C4-2B (cell line): Measurements from ENCODE around the gene RPL13A.

Experiments
- CTCF ChIP-seq: fragments of 450-650 bp; conservative IDR thresholded peaks from 2 replicates; pipeline ENCODE4 v1.5.1; 2017; ENCODE audit warnings: mild to moderate bottlenecking
- ZFX ChIP-seq: fragments of 450-650 bp; IDR thresholded peaks from 2 replicates; pipeline ENCODE4 v1.6.1; 2017

DNA sequence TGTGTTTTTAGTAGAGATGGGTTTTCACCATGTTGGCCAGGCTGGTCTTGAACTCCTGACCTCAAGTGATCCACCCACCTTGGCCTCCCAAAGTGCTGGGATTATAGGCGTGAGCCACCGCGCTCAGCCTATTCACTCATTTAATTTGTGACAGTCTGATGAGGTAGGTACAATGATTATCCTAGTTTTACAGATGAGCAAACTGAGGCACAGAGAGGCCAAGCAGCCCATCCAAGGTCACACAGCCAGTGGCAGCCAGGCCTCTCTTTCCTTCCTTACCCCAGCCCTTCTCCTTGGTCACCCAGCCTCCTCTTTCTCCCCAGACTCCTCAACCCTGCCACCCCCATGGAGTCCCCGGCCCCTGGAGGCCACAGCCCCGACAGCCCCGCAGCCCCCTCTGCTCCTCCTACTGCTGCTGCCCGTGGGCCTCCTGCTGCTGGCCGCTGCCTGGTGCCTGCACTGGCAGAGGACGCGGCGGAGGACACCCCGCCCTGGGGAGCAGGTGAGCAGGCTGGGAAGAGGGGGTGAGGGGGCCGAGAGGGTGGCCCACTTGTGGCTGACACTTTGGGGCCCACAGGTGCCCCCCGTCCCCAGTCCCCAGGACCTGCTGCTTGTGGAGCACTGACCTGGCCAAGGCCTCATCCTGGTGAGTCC, 7.3 kb upstream of the RPL13A start:
- TF ChIP-seq CTCF (no peak), ZFX (no peak)
